H9 (cell line): ENCODE results near the gene SH3GLB2. TPM values are rescaled to one million over a fixed set of nuclear protein-coding genes. Genes with fewer than 3 reads are reported as not detected.
A peak's percentile ranks its signal among the peaks of the same experiment; 100 is the strongest.

Source experiments
- DNase-seq: peaks from one replicate; pipeline ENCODE4 v3.0.0-alpha.2; 2017
- H2AFZ ChIP-seq: one replicate; pipeline ENCODE4 v1.6.1; 2013; ENCODE audit warnings: mild to moderate bottlenecking, low read length, control low read depth, moderate library complexity
- H2AK5ac ChIP-seq: 2 replicates; pipeline ENCODE4 v1.6.1; 2013; ENCODE audit warnings: low read length, control low read depth, mixed read lengths; ENCODE audit not compliant: insufficient read length
- H2BK120ac ChIP-seq: one replicate; pipeline ENCODE4 v1.6.1; 2013; ENCODE audit warnings: low read depth, mild to moderate bottlenecking, low read length, control low read depth, inconsistent platforms; ENCODE audit not compliant: poor library complexity, severe bottlenecking
- H2BK12ac ChIP-seq: 2 replicates; pipeline ENCODE4 v1.6.1; 2013; ENCODE audit warnings: low read length, control low read depth, mixed read lengths, low read depth; ENCODE audit not compliant: insufficient read length
- H2BK15ac ChIP-seq: 2 replicates; pipeline ENCODE4 v1.6.1; 2013; ENCODE audit warnings: low read depth, low read length, control low read depth
- H2BK20ac ChIP-seq: one replicate; pipeline ENCODE4 v1.6.1; 2013; ENCODE audit warnings: low read depth, mild to moderate bottlenecking, low read length, control low read depth, inconsistent platforms; ENCODE audit not compliant: poor library complexity, severe bottlenecking
- H2BK5ac ChIP-seq: 2 replicates; pipeline ENCODE4 v1.6.1; 2013; ENCODE audit warnings: low read length, control low read depth, mixed read lengths; ENCODE audit not compliant: insufficient read length
- H3K14ac ChIP-seq: 2 replicates; pipeline ENCODE4 v1.6.1; 2013; ENCODE audit warnings: low read length, control low read depth; ENCODE audit not compliant: insufficient read depth
- H3K18ac ChIP-seq: 2 replicates; pipeline ENCODE4 v1.6.1; 2013; ENCODE audit warnings: low read depth, mild to moderate bottlenecking, mixed read lengths, low read length, control low read depth; ENCODE audit not compliant: insufficient read length
- H3K23ac ChIP-seq: 2 replicates; pipeline ENCODE4 v1.6.1; 2013; ENCODE audit warnings: low read length, control low read depth, mixed read lengths, low read depth; ENCODE audit not compliant: insufficient read length
- H3K23me2 ChIP-seq: 2 replicates; pipeline ENCODE4 v1.6.1; 2013; ENCODE audit warnings: low read depth, mild to moderate bottlenecking, mixed read lengths, low read length, control low read depth; ENCODE audit not compliant: insufficient read length, poor library complexity, severe bottlenecking
- H3K27ac ChIP-seq: 2 replicates; pipeline ENCODE4 v1.5.1; 2013; ENCODE audit warnings: low read length, control low read depth, mixed read lengths, low read depth; ENCODE audit not compliant: insufficient read length
- H3K27me3 ChIP-seq: 2 replicates; pipeline ENCODE4 v1.6.1; 2013; ENCODE audit warnings: low read length, control low read depth, inconsistent platforms; ENCODE audit not compliant: insufficient read depth
- H3K4ac ChIP-seq: 2 replicates; pipeline ENCODE4 v1.6.1; 2013; ENCODE audit warnings: low read depth, mild to moderate bottlenecking, control low read depth, inconsistent platforms, low read length, moderate library complexity
- H3K4me1 ChIP-seq: 2 replicates; pipeline ENCODE4 v1.6.1; 2013; ENCODE audit warnings: low read length, control low read depth, inconsistent platforms; ENCODE audit not compliant: insufficient read depth
- H3K4me2 ChIP-seq: 2 replicates; pipeline ENCODE4 v1.6.1; 2013; ENCODE audit warnings: low read length, control low read depth, mixed read lengths; ENCODE audit not compliant: insufficient read length, insufficient read depth
- H3K56ac ChIP-seq: 2 replicates; pipeline ENCODE4 v1.6.1; 2013; ENCODE audit warnings: low read depth, mild to moderate bottlenecking, mixed read lengths, low read length, control low read depth; ENCODE audit not compliant: insufficient read length
- H3K79me1 ChIP-seq: 2 replicates; pipeline ENCODE4 v1.6.1; 2013; ENCODE audit warnings: low read depth, mild to moderate bottlenecking, moderate library complexity, low read length, control low read depth, inconsistent platforms; ENCODE audit not compliant: insufficient read depth, poor library complexity, severe bottlenecking
- H3K79me2 ChIP-seq: 2 replicates; pipeline ENCODE4 v1.6.1; 2013; ENCODE audit warnings: low read length, control low read depth, inconsistent platforms; ENCODE audit not compliant: insufficient read depth
- H3K9ac ChIP-seq: 2 replicates; pipeline ENCODE4 v1.6.1; 2013; ENCODE audit warnings: low read length, control low read depth, mixed read lengths; ENCODE audit not compliant: insufficient read length; ENCODE audit errors: extremely low read depth
- H3K9me3 ChIP-seq: one replicate; pipeline ENCODE4 v1.6.1; 2013; ENCODE audit warnings: low read depth, low read length, inconsistent platforms; ENCODE audit not compliant: control insufficient read depth
- H3T11ph ChIP-seq: one replicate; pipeline ENCODE4 v1.6.1; 2013; ENCODE audit warnings: mild to moderate bottlenecking, low read length, control low read depth, inconsistent platforms
- H4K20me1 ChIP-seq: one replicate; pipeline ENCODE4 v1.6.1; 2013; ENCODE audit not compliant: control insufficient read depth, insufficient read length, insufficient read depth
- H4K5ac ChIP-seq: 2 replicates; pipeline ENCODE4 v1.6.1; 2013; ENCODE audit warnings: low read depth, mild to moderate bottlenecking, mixed read lengths, low read length, control low read depth; ENCODE audit not compliant: insufficient read length
- H4K8ac ChIP-seq: replicated peaks from 2 replicates; pipeline ENCODE4 v1.6.1; 2013; ENCODE audit warnings: low read length, control low read depth, mixed read lengths, low read depth; ENCODE audit not compliant: insufficient read length
- H4K91ac ChIP-seq: 2 replicates; pipeline ENCODE4 v1.6.1; 2013; ENCODE audit warnings: low read depth, mild to moderate bottlenecking, moderate library complexity, mixed read lengths, low read length, control low read depth; ENCODE audit not compliant: insufficient read length
- H3K27ac Mint-ChIP-seq, 3 experiments: 2 replicates in 2 of 3; 3 replicates in 1 of 3; pipeline ENCODE4 v1.8.0; 2020 to 2021; ENCODE audit warnings: mixed read lengths in 3 of 3, mild to moderate bottlenecking in 1 of 3, moderate library complexity in 1 of 3
- H3K27me3 Mint-ChIP-seq: 2 replicates; pipeline ENCODE4 v1.8.0; 2021; ENCODE audit warnings: low read depth, mild to moderate bottlenecking, moderate library complexity, mixed read lengths
- H3K36me3 Mint-ChIP-seq, 3 experiments: 2 replicates in 2 of 3; 3 replicates in 1 of 3; pipeline ENCODE4 v1.8.0; 2020 to 2021; ENCODE audit warnings: low read depth in 3 of 3, mixed read lengths in 3 of 3; ENCODE audit not compliant: insufficient read depth in 1 of 3
- H3K4me1 Mint-ChIP-seq, 2 experiments: 2 replicates each; pipeline ENCODE4 v1.8.0; 2020; ENCODE audit warnings: mixed read lengths in 2 of 2
- H3K4me3 Mint-ChIP-seq, 2 experiments: 2 replicates in 1 of 2; 3 replicates in 1 of 2; pipeline ENCODE4 v1.8.0; 2020 to 2021; ENCODE audit warnings: mild to moderate bottlenecking in 2 of 2, mixed read lengths in 2 of 2, moderate library complexity in 1 of 2
- H3K9me3 Mint-ChIP-seq, 2 experiments: 2 replicates in 1 of 2; 3 replicates in 1 of 2; pipeline ENCODE4 v1.8.0; 2020; ENCODE audit warnings: mild to moderate bottlenecking in 2 of 2, mixed read lengths in 2 of 2, moderate library complexity in 1 of 2
- CTCF ChIP-seq: fragments of 200-600 bp; sonication (generic); conservative IDR thresholded peaks from 3 replicates; pipeline ENCODE4 v1.8.0; 2021; ENCODE audit warnings: antibody characterized with exemption, mild to moderate bottlenecking
- WGBS: extraction: QIAGEN DNeasy Blood & Tissue Kit; methylation state at CpG from one replicate; pipeline ENCODE4 v1.1.7; 2013; ENCODE audit warnings: missing lambda C conversion rate, low lambda C conversion rate, mixed read lengths; ENCODE audit not compliant: insufficient read length; ENCODE audit errors: extremely low coverage; 5-methylcytosine and 5-hydroxymethylcytosine counted together
- total RNA-seq: library from RNA; stranded (reverse); gene quantifications from 2 replicates; pipeline ENCODE4 v1.2.1, GENCODE V29; 2021

Gene SH3GLB2
- total RNA-seq, 1 experiment from 2014 or later = 69.5 TPM

- Histone ChIP-seq H4K20me1 (no peaks in the 10 kb centered on the region), H3K79me1 (no peaks in the 10 kb centered on the region), H2AFZ (no peak overlapping the region), H4K5ac (no peak overlapping the region), H3K4me2 (no peak overlapping the region), H3K14ac (no peak overlapping the region), H3K23me2 (peaks cover 9% of the 10 kb centered on the region), H3T11ph (no peak overlapping the region), H3K18ac (no peak overlapping the region), H3K56ac (no peak overlapping the region), H2BK12ac (no peak overlapping the region), H3K9me3 (no peaks in the 10 kb centered on the region), H2BK5ac (no peak overlapping the region), H3K79me2 (no peaks in the 10 kb centered on the region), H3K4me1 (no peaks in the 10 kb centered on the region), H2BK120ac (no peak overlapping the region), H3K9ac (no peak overlapping the region), H3K27me3 (no peaks in the 10 kb centered on the region), H3K27ac (no peak overlapping the region), H2BK20ac (no peak overlapping the region), H4K8ac (no peak overlapping the region), H3K4ac (no peak overlapping the region), H2BK15ac (no peak overlapping the region), H2AK5ac (no peak overlapping the region), H4K91ac (no peak overlapping the region), H3K23ac (no peak overlapping the region)
- Mint-ChIP-seq H3K9me3 (no peaks in the 10 kb centered on the region), H3K36me3 (no peaks in the 10 kb centered on the region), H3K4me3 (no peak overlapping the region), H3K4me1 (peaks cover 12 to 30% of the 10 kb centered on the region in 2 experiments), H3K27me3 (no peaks in the 10 kb centered on the region), H3K27ac (peak overlapping the region in 1 of 3 experiments; percentile 65; a peak in 1 of 7 replicates)
- DNase-seq = no peak
- no peak for TF ChIP-seq CTCF
- WGBS = no CpG with 5 or more reads among the region's 12 CpGs
Observed at GRCh38 chr9:129032541-129033159, 4.5 kb upstream of the SH3GLB2 start.
